Activated CD8-positive, alpha-beta memory T cell treated with anti-CD3 and anti-CD28 coated beads for 1 hour (primary cell): Measurements from ENCODE around the gene MED12L.
"Not testable (repeated sequence)": the region's sequence is repeated elsewhere in the genome, so short reads cannot be mapped to it uniquely, and the experiment has no call there.

Experiments used
- DNase-seq, 2 donors: peaks; one replicate each; pipeline ENCODE4 v3.0.0-alpha.2; 2020; ENCODE audit warnings: low read depth in 1 of 2; ENCODE audit errors: extremely low read depth in 1 of 2

MED12L gene

GRCh38 chr3:151236316-151236715 lies 150.9 kb downstream of the MED12L start:
- DNase-seq: no peak

DNA sequence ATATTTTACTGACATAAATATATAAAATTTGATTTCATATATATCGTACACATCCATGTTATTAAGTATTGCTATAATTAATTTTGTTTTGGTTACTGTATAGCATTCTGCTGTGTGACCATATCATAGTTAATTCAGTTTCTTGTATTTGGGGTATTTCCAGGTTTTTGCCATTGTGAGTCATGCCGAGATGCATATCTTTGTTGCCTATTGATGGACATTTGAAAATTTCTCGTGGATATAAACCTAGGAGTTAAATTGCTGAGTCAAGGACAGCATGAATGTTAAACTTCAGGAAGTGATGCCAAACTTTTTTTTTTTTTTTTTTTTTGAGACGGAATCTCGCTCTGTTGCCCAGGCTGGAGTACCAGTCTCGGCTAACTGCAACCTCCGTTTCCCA lies 151.3 kb downstream of the MED12L start:
- DNase-seq: no peak

GRCh38 chr3:151242006-151242405 lies 156.5 kb downstream of the MED12L start:
- not testable (repeated sequence) for DNase-seq

- DNase-seq: no peak
Observed at GRCh38 chr3:151248772-151249337, 163.4 kb downstream of the MED12L start.

DNA sequence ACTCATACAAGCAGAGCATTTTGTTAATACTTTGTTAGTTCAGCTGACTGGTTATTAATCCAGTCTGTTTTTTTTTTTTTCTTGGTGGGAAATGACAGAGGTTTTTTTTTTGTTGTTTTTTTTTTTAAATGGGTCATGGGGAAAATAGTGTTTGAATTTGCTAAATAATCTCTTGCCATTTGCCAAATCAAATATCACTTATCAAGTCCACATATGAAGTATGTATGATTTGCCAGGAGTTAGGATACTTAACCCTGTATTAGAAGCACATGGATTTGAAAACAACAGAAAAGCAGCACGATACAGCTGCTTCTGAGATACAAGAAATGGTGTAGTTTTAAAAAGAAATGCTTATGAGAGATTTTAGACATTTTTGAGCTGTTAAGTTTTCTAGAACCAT lies 171.3 kb downstream of the MED12L start:
- no peak for DNase-seq

DNA sequence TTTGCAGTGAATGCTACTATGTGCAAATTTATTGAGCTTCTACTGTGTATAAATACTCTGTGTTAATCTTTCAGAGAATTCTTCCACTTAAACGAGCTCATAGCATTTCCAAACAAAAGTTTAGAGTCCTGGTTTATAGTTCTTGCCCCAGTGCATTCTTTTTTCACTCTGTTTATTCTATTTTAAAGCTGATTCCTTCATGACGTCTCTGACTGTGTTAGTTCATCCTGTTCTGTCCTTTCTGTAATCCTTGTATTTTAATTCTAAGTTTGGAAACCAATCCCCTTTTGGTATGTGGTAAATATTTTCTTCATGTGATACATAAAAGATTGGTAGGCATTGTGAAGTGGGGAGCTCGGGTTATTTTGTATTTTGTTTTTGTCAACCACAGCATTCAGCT lies 174.2 kb downstream of the MED12L start:
- no peak for DNase-seq

- DNase-seq: no peak
Observed at GRCh38 chr3:151262871-151263525, 177.5 kb downstream of the MED12L start.

DNA sequence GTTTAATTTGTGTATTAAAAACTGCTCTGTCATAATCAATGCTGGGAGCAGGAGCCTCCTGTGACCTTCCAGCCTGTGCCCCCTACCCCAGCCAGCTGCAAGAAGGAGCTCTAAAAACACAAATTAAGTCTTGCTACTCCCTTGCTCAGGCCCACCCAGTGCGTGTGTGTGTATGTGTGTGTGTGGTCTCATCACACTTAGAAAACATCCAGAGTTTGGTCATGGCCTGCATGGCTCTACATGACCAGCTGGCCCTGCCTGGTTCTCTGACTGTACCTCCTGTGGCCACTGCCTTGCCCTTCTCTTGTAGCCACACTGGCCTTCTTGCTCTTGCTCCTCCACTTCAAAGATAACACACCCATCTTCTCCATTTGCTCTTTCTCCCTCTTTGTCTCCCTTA lies 179.1 kb downstream of the MED12L start:
- DNase-seq: no peak

GRCh38 chr3:151265166-151265565 lies 179.7 kb downstream of the MED12L start:
- DNase-seq: no peak

DNA sequence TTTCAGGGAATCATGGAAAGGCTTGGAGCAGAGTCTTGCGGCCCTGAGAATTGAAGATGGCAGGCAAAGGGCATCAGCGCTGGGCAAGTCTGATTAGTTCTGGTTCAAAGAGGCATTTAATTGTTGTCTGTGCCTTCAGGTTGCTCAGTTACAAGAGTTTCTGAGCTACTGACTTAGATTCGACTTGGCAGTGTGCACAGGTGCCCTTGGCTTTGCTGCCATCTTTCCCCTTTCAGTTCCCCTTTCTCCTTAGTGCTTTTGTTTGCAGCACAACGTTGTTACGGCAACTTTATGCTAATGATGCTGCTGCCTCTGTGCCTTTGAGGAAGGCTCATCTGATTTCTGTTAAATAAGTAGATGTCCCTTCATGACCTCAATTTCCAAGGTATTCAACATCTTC lies 180.4 kb downstream of the MED12L start:
- no peak for DNase-seq

GRCh38 chr3:151267066-151267465 lies 181.6 kb downstream of the MED12L start:
- no peak for DNase-seq

GRCh38 chr3:151268267-151269235 lies 183.1 kb downstream of the MED12L start:
- no peak for DNase-seq

GRCh38 chr3:151269631-151270030 lies 184.2 kb downstream of the MED12L start:
- DNase-seq: no peak

DNA sequence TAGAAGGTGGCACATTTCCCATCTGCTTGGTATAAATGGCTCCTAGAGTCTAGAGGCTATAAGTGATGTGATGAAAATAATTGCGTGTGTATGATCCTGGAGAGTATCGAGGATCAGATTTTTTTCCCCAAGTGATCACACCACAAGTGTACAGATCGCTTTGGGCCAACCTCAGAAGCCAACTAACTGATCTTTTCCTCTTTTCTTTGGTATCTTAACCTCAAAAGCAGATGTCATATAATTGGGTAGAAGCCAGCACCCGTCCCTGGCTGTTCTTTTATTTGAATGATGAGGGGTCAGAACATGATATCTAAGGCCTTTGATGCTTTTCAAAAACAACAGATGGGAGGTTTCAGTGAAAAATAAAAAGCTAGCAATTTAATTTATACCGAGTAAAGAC lies 189.6 kb downstream of the MED12L start:
- DNase-seq: no peak

- no peak for DNase-seq
Observed at GRCh38 chr3:151276038-151276686, 190.7 kb downstream of the MED12L start.

GRCh38 chr3:151276687-151277042 lies 191.2 kb downstream of the MED12L start:
- no peak for DNase-seq

DNA sequence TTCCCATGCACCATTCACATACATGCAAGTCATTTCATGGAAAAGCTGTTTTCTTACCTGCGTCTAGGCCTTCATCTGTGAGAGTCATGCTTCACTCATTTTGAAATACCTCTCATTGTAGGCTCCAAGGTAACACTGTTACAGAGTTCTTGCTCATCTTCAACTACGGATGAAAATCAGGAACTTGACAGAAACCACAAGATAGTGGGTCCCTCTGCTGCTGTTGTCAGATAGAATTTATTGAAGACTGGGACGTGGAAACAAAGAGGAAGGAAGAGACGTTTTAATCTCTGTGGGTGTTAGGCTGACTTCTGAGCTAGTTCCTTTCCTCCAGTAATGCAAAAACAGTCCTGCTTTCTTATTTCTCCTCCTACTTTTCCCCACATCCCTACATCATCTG lies 192.8 kb downstream of the MED12L start, which contains the start of gene P2RY14:
Gene P2RY14 (minus strand): TSS at position 313 of the 400 bp plus-strand sequence. CDS start 64,226 bp downstream, outside the sequence.
- no peak for DNase-seq

DNA sequence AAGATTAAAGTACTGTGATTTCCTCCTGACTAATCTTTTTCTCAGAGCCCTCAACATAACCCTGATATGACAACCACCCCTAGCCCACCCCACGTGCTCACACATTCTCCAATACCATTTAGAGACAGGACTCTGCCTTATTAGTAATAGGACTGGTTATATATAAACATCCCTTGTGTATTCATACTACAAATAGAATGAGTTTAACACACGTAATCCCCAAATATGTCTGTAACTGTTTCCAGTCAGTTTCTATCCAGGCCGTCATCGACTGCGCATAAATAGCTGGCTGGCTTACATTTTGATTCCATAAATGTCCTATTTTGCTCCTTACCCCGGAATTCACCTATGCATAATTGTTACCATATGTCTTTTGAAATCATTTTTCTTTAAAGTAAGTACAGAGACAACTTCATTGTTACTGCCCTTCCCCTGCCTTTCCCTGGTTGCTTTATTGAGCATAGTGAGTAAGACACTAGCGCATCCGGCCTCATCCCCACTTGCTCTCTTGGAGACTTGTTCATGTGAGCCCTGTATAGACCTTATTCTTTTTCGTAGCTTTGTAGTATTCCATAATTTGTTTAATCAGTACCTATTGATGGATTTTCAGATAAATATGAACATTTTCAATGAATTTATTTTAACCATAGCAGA lies 196.3 kb downstream of the MED12L start:
- no peak for DNase-seq

DNA sequence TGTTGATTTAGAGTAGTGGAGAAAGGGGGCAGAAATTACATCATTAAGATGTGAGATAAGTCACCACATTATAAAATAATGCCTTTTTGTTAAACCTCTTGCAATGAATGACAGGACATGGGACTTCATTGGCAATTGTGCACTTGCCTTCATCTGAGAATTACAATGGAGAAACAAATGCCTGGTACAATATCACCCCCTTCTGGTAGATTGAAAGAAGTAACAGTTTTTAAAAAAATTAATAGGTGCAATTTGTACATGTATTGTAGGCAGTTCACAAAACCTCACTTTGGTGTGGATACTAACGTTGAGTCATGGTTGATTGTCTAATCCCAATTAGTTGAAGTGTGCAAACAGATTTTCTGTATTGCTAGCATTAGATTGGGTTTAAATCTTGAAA lies 197.5 kb downstream of the MED12L start:
- no peak for DNase-seq

- DNase-seq: no peak
Observed at GRCh38 chr3:151283387-151283786, 197.9 kb downstream of the MED12L start.
